K562 (cell line): Measurements from ENCODE around the gene WDR44. TPM values are rescaled to one million over a fixed set of nuclear protein-coding genes. Genes with fewer than 3 reads are reported as not detected.

ENCODE experiments used
- ARID3A ChIP-seq: IDR thresholded peaks from 2 replicates; pipeline ENCODE4 v1.6.1; 2012; ENCODE audit warnings: low read depth, low read length, improper control_type of control experiment, borderline replicate concordance
- CBX5 ChIP-seq: IDR thresholded peaks from 2 replicates; pipeline ENCODE4 v1.6.1; 2014; ENCODE audit warnings: low read depth, borderline replicate concordance
- CHD2 ChIP-seq: IDR thresholded peaks from 2 replicates; pipeline ENCODE4 v1.6.1; 2011; ENCODE audit warnings: low read depth, low read length
- HDAC8 ChIP-seq: fragments of 450-650 bp; IDR thresholded peaks from 2 replicates; pipeline ENCODE4 v1.6.1; 2016; ENCODE audit warnings: mild to moderate bottlenecking, missing genetic modification characterization, moderate library complexity, missing compliant biosample characterization
- POLR2AphosphoS2 ChIP-seq: IDR thresholded peaks from 2 replicates; pipeline ENCODE4 v1.6.1; 2012; ENCODE audit warnings: low read length, improper control_type of control experiment
- PRPF4 ChIP-seq: fragments of 200-400 bp; formaldehyde crosslinking; IDR thresholded peaks from one replicate; pipeline ENCODE4 v1.6.1; 2017; ENCODE audit warnings: low read length, low read depth, mild to moderate bottlenecking; ENCODE audit not compliant: insufficient read depth, poor library complexity, severe bottlenecking
- RBM39 ChIP-seq: fragments of 200-400 bp; formaldehyde crosslinking; optimal IDR thresholded peaks from 2 replicates; pipeline ENCODE3; 2018; ENCODE audit warnings: low read depth, low read length
- RFX5 ChIP-seq: IDR thresholded peaks from 2 replicates; pipeline ENCODE4 v1.6.1; 2011; ENCODE audit warnings: low read depth, mild to moderate bottlenecking, improper control_type of control experiment, low read length
- RFX7 ChIP-seq: fragments of 250-450 bp; sonication (Bioruptor Pico); IDR thresholded peaks from 2 replicates; pipeline ENCODE4 v1.5.1; 2021; ENCODE audit warnings: mild to moderate bottlenecking
- SOX6 ChIP-seq: fragments of 450-650 bp; IDR thresholded peaks from 2 replicates; pipeline ENCODE4 v1.6.1; 2014; ENCODE audit warnings: mild to moderate bottlenecking
- ZBED1 ChIP-seq: IDR thresholded peaks from 2 replicates; pipeline ENCODE4 v1.6.1; 2014
- ZNF592 ChIP-seq: fragments of 450-650 bp; IDR thresholded peaks from 2 replicates; pipeline ENCODE4 v1.6.1; 2017; ENCODE audit warnings: antibody characterized with exemption, mild to moderate bottlenecking
- polyA plus RNA-seq, 8 experiments: library from polyadenylated mRNA; depleted of rRNA in 4 of 8; stranded (reverse) in 5 of 8; unstranded in 3 of 8; fragments of >200 nt; fragmentation: Nextera tagmentation in 2 of 8; fragmentation: Illumina TruSeq in 1 of 8; extraction: Ambion mirVana in 2 of 8; extraction: Trizol in 1 of 8; gene quantifications; 2 replicates each; pipeline versions ENCODE4 v1.2.1 to v1.2.3, GENCODE V29; 2011 to 2014; ENCODE audit warnings: inconsistent platforms in 1 of 8, missing spikeins in 1 of 8
- total RNA-seq, 7 experiments: library from RNA; depleted of rRNA in 6 of 7; stranded (reverse); fragments of >200 nt in 6 of 7; fragmentation: Illumina TruSeq in 2 of 7; extraction: Trizol in 2 of 7; gene quantifications; 2 replicates each; pipeline versions ENCODE4 v1.2.1 to v1.2.3, GENCODE V29; 2011 to 2021; ENCODE audit warnings: low replicate concordance in 1 of 7
- TF ChIP-seq, protein P1 (sequence below): fragments of 450-650 bp; IDR thresholded peaks from 2 replicates; pipeline ENCODE4 v1.6.1; 2016; ENCODE audit warnings: low read depth

Gene WDR44
- total and polyA plus RNA-seq, 9 of the 15 experiments (the other 6 are each of a cell fraction or from before 2014, with no cell fraction given), result 5.6 to 20.0 (median 14.6) TPM

DNA sequence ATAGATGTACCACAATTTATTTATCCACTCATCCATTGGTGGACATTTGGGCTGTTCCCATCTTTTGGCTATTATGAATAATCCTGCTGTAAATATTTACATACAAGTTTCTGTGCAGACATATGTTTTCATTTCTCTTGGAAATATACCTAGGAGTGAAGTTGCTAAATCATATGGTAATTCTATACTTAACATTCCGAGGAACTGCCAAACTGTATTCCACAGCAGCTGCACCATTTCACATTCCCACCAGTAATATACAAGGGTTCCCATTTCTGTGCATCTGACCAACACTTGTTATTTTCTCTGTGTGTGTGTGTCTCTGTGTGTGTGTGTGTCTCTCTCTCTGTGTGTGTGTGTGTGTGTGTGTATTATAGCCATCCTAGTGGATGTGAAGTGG lies 134.3 kb downstream of the WDR44 start (continued):
- TF ChIP-seq ARID3A, result no peak
- no peak for TF ChIP-seq ZNF592
- TF ChIP-seq HDAC8 (tag), result no peak
- TF ChIP-seq RFX7 (CRISPR knock-in tag), result no peak
- TF ChIP-seq POLR2AphosphoS2, result no peak
- no peak for TF ChIP-seq CHD2
- TF ChIP-seq CBX5, result no peak
- TF ChIP-seq RFX5, result no peak
- no peak for TF ChIP-seq SOX6
- TF ChIP-seq, protein P1, sequence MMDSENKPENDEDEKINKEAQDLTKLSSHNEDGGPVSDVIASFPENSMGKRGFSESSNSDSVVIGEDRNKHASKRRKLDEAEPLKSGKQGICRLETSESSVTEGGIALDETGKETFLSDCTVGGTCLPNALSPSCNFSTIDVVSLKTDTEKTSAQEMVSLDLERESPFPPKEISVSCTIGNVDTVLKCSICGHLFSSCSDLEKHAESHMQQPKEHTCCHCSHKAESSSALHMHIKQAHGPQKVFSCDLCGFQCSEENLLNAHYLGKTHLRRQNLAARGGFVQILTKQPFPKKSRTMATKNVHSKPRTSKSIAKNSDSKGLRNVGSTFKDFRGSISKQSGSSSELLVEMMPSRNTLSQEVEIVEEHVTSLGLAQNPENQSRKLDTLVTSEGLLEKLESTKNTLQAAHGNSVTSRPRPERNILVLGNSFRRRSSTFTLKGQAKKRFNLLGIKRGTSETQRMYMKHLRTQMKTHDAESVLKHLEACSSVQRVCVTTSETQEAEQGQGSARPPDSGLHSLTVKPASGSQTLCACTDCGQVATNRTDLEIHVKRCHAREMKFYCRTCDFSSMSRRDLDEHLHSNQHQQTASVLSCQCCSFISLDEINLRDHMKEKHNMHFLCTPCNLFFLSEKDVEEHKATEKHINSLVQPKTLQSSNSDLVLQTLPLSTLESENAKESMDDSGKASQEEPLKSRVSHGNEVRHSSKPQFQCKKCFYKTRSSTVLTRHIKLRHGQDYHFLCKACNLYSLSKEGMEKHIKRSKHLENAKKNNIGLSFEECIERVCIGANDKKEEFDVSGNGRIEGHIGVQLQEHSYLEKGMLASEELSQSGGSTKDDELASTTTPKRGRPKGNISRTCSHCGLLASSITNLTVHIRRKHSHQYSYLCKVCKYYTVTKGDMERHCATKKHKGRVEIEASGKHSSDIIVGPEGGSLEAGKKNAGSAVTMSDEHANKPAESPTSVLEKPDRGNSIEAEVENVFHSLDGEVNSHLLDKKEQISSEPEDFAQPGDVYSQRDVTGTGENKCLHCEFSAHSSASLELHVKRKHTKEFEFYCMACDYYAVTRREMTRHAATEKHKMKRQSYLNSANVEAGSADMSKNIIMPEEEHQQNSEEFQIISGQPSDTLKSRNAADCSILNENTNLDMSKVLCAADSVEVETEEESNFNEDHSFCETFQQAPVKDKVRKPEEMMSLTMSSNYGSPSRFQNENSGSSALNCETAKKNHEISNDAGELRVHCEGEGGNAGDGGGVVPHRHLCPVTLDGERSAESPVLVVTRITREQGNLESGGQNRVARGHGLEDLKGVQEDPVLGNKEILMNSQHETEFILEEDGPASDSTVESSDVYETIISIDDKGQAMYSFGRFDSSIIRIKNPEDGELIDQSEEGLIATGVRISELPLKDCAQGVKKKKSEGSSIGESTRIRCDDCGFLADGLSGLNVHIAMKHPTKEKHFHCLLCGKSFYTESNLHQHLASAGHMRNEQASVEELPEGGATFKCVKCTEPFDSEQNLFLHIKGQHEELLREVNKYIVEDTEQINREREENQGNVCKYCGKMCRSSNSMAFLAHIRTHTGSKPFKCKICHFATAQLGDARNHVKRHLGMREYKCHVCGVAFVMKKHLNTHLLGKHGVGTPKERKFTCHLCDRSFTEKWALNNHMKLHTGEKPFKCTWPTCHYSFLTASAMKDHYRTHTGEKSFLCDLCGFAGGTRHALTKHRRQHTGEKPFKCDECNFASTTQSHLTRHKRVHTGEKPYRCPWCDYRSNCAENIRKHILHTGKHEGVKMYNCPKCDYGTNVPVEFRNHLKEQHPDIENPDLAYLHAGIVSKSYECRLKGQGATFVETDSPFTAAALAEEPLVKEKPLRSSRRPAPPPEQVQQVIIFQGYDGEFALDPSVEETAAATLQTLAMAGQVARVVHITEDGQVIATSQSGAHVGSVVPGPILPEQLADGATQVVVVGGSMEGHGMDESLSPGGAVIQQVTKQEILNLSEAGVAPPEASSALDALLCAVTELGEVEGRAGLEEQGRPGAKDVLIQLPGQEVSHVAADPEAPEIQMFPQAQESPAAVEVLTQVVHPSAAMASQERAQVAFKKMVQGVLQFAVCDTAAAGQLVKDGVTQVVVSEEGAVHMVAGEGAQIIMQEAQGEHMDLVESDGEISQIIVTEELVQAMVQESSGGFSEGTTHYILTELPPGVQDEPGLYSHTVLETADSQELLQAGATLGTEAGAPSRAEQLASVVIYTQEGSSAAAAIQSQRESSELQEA, result no peak
- TF ChIP-seq PRPF4, result no peak
- no peak for TF ChIP-seq RBM39
- TF ChIP-seq ZBED1, result no peak
- TF ChIP-seq, all 486 proteins: peak for 0
